Panc1 (cell line): ENCODE measurements around the gene SRRM3. TPM values are rescaled to one million over a fixed set of nuclear protein-coding genes. Genes with fewer than 3 reads are reported as not detected.

ENCODE experiments used
- ATAC-seq: fragments of 200-7000 bp; cut with Tn5 transposase; 2 replicates; pipeline ENCODE4 v1.9.1; 2020; ENCODE audit warnings: mild to moderate bottlenecking, moderate library complexity
- BruUV-seq: library from RNA; stranded (reverse); fragments of 400-500 nt; replicated peaks from 2 replicates; lab custom pipeline; 2021; lab: Mats Ljungman, UMichigan
- CTCF ChIA-PET: fragments of 300-600 bp; sonication (Branson Sonifier 250); formaldehyde crosslinking; loops from one replicate; lab custom pipeline; 2022; ENCODE audit warnings: antibody characterized with exemption; lab: Charles Lee
- POLR2A ChIA-PET: fragments of 300-600 bp; sonication (Branson Sonifier 250); formaldehyde crosslinking; loops from one replicate; lab custom pipeline; 2022; ENCODE audit warnings: antibody characterized with exemption; lab: Charles Lee
- DNase-seq: peaks from one replicate; pipeline ENCODE4 v3.0.0-alpha.2; 2010; ENCODE audit warnings: low read depth, low spot score
- H3K27ac ChIP-seq: 2 replicates; pipeline ENCODE4 v1.5.1; 2011; ENCODE audit warnings: mild to moderate bottlenecking, low read length, inconsistent platforms
- H3K27me3 ChIP-seq: fragments of 200-500 bp; sonication (Bioruptor generic); 2 replicates; pipeline ENCODE4 v1.6.0; 2014; ENCODE audit warnings: low read length, inconsistent platforms; ENCODE audit not compliant: control insufficient read depth, insufficient read depth
- H3K36me3 ChIP-seq: fragments of 200-500 bp; sonication (Bioruptor generic); 2 replicates; pipeline ENCODE4 v1.5.1; 2014; ENCODE audit warnings: inconsistent platforms, mild to moderate bottlenecking, low read length, moderate library complexity; ENCODE audit not compliant: control insufficient read depth, insufficient read depth
- H3K4me1 ChIP-seq: 2 replicates; pipeline ENCODE4 v1.5.1; 2011; ENCODE audit warnings: inconsistent platforms, mild to moderate bottlenecking, low read length, moderate library complexity; ENCODE audit not compliant: control insufficient read depth, insufficient read depth
- H3K4me3 ChIP-seq, 2 experiments: 2 replicates each; pipeline ENCODE4 v1.5.1; 2011 to 2012; ENCODE audit warnings: low read depth in 2 of 2, low read length in 2 of 2, mild to moderate bottlenecking in 2 of 2, inconsistent platforms in 1 of 2, moderate library complexity in 1 of 2
- H3K9me3 ChIP-seq: fragments of 200-500 bp; sonication (Bioruptor generic); 2 replicates; pipeline ENCODE4 v1.5.1; 2014; ENCODE audit warnings: low read depth, mild to moderate bottlenecking, inconsistent platforms, low read length, moderate library complexity; ENCODE audit not compliant: control insufficient read depth, insufficient read depth
- CTCF ChIP-seq: fragments of 450-650 bp; IDR thresholded peaks from 2 replicates; pipeline ENCODE4 v1.5.1; 2017; ENCODE audit warnings: mild to moderate bottlenecking
- POLR2AphosphoS5 ChIP-seq: IDR thresholded peaks from 2 replicates; pipeline ENCODE4 v1.6.1; 2012; ENCODE audit warnings: mild to moderate bottlenecking, low read depth, low read length, moderate library complexity
- SIN3A ChIP-seq: IDR thresholded peaks from 2 replicates; pipeline ENCODE4 v1.6.1; 2012; ENCODE audit warnings: low read depth, mild to moderate bottlenecking, low read length, moderate library complexity, borderline replicate concordance; ENCODE audit not compliant: insufficient read depth
- TCF7L2 ChIP-seq: IDR thresholded peaks from 2 replicates; pipeline ENCODE4 v1.6.1; 2011; ENCODE audit warnings: mild to moderate bottlenecking, low read depth, low read length, inconsistent platforms
- in situ Hi-C: cut with HindIII; loops from 2 replicates; pipeline ENCODE4 v1.10.0; 2016; ENCODE audit warnings: low sequenced_read_pairs, low pct_unique_long_range_greater_than_20kb
- intact Hi-C: fragments of 100-400 bp; cut with micrococcal nuclease; formaldehyde crosslinking; loops from one replicate; pipeline ENCODE4 v1.10.0; 2022; ENCODE audit not compliant: unreplicated experiment
- total RNA-seq: library from RNA; stranded (reverse); gene quantifications from one replicate; pipeline ENCODE4 v1.2.1, GENCODE V29; 2021; ENCODE audit not compliant: unreplicated experiment
- TF ChIP-seq, protein P1 (sequence below), 2 experiments: IDR thresholded peaks; 2 replicates each; pipeline ENCODE4 v1.6.1; 2011 to 2012; ENCODE audit warnings: low read depth in 2 of 2, control low read depth in 1 of 2, low read length in 1 of 2, mild to moderate bottlenecking in 1 of 2, moderate library complexity in 1 of 2; ENCODE audit not compliant: insufficient read depth in 1 of 2

SRRM3 gene
- total RNA-seq, 1 experiment from 2014 or later: 8.5 TPM

DNA sequence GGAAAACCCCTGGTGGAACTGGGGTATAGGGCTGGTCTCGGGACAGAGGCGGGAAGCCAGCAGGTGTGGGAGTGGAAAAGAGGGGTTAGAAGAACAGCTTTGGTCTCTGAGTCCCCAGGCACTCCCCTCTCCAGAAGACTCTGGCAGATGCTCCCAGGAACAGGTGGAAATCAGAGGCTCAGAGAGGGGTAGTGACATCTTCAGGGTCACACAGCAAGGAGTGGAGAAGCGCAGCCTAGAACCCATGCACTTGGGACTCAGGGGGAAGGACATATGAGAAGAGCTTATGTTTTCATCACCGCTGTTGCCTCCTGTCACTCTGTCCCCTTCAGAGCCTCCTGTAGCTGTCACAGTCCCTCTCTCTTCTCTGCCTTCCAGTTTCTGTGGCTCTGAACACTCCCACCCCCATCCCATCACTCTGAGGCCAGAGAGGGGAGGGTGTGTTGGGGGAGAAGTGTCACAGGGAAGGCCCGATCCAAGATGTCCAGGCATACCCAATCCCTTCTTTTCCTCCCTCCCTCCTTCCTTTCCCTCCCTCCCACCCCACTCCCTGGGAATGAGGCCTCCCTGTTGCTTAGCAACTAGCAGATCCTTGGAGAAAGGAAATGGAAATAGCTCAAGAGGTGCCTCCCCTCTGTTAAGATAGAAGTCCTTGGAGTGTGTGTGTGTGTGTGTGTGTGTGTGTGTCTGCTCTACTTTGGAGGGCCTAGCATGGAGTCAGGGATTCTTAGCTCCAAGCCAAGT lies 32.0 kb downstream of the SRRM3 start:
- Histone ChIP-seq H3K36me3 (no peaks in the 10 kb centered on the region), H3K4me3 (no peak overlapping the region), H3K9me3 (no peaks in the 10 kb centered on the region), H3K27ac (no peak overlapping the region), H3K27me3 (0 out of 2 replicates have a peak, but pooled peaks cover 2% of the 10 kb centered on the region), H3K4me1 (peaks cover 3% of the 10 kb centered on the region; the same call in 1 of the 2 replicates)
- ChIA-PET POLR2A (interaction anchor here (0.6 to 0.7 kb wide), 2 partner anchors 20 to 85 kb away, joined by 3 read pairs; no protein-coding TSS in a partner anchor), CTCF (interaction anchor here (0.6 to 0.8 kb wide), 2 partner anchors 20 to 1098 kb away, joined by 3 to 4 read pairs; no protein-coding TSS in a partner anchor)
- BruUV-seq: no TSS peak
- in situ Hi-C loops: no loop called here
- no peak for DNase-seq
- TF ChIP-seq, protein P1, sequence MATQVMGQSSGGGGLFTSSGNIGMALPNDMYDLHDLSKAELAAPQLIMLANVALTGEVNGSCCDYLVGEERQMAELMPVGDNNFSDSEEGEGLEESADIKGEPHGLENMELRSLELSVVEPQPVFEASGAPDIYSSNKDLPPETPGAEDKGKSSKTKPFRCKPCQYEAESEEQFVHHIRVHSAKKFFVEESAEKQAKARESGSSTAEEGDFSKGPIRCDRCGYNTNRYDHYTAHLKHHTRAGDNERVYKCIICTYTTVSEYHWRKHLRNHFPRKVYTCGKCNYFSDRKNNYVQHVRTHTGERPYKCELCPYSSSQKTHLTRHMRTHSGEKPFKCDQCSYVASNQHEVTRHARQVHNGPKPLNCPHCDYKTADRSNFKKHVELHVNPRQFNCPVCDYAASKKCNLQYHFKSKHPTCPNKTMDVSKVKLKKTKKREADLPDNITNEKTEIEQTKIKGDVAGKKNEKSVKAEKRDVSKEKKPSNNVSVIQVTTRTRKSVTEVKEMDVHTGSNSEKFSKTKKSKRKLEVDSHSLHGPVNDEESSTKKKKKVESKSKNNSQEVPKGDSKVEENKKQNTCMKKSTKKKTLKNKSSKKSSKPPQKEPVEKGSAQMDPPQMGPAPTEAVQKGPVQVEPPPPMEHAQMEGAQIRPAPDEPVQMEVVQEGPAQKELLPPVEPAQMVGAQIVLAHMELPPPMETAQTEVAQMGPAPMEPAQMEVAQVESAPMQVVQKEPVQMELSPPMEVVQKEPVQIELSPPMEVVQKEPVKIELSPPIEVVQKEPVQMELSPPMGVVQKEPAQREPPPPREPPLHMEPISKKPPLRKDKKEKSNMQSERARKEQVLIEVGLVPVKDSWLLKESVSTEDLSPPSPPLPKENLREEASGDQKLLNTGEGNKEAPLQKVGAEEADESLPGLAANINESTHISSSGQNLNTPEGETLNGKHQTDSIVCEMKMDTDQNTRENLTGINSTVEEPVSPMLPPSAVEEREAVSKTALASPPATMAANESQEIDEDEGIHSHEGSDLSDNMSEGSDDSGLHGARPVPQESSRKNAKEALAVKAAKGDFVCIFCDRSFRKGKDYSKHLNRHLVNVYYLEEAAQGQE (IDR thresholded peaks at IDR 0.05; ENCODE audit: insufficient read depth in 1 of 2, low read depth in 2 of 2, low read length in 1 of 2): no peak
- no peak for TF ChIP-seq CTCF
- TF ChIP-seq TCF7L2: no peak
- no peak for TF ChIP-seq SIN3A
- no peak for TF ChIP-seq POLR2AphosphoS5
- intact Hi-C loops: no loop called here
- no peak for ATAC-seq

DNA sequence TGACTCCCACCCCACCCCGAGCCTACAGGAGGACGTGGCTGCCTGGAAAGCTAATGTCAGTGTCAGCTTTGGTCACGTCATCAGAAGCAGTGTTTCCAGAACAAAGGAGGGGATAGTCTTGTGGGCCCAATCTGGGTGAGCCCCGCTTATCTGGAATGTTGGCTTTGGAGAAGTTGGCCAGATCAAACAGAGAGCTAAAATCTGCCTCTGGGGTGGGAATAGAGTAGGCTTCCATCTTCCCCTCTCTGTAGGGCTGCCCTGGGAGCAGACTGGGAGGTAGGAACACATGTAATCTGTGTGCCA lies 32.5 kb downstream of the SRRM3 start:
- ATAC-seq: no peak

More for the DNA sequence above, 32.5 kb downstream of the SRRM3 start:
- in situ Hi-C loops (no loop called here), intact Hi-C loops (no loop called here)
- ChIA-PET POLR2A (interaction anchor here (0.7 kb wide), 1 partner anchor 84 kb away, joined by 3 read pairs; no protein-coding TSS in a partner anchor), CTCF (interaction anchor here (0.6 kb wide), 1 partner anchor 77 kb away, joined by 9 read pairs; no protein-coding TSS in a partner anchor)
- H3K9me3 ChIP-seq: no peaks in the 10 kb centered on the region
- no peak overlapping the region for H3K4me3 ChIP-seq
- 0 out of 2 replicates have a peak, but pooled peaks cover under 1% of the 10 kb centered on the region for H3K27me3 ChIP-seq
- peaks cover 3% of the 10 kb centered on the region; the same call in 1 of the 2 replicates for H3K4me1 ChIP-seq
- no peaks in the 10 kb centered on the region for H3K36me3 ChIP-seq
- TF ChIP-seq TCF7L2 (no peak), SIN3A (no peak), CTCF (no peak), POLR2AphosphoS5 (no peak)
- TF ChIP-seq, protein P1 (IDR thresholded peaks at IDR 0.05; ENCODE audit: insufficient read depth in 1 of 2, low read depth in 2 of 2, low read length in 1 of 2): no peak
- no TSS peak for BruUV-seq
- DNase-seq: no peak
- H3K27ac ChIP-seq: no peak overlapping the region
